ENCODE data around the gene HSP90AA1.

- TF ChIP-seq CTCF (conservative IDR thresholded peaks at IDR 0.05; ENCODE audit: low read length) (no peak), EZH2phosphoT487 (IDR thresholded peaks at IDR 0.05; ENCODE audit: borderline replicate concordance, low read depth, low read length) (no peak)
Measured at GRCh38 chr14:102033241-102033640, 53.6 kb downstream of the HSP90AA1 start.
